Left forelimb (tissue), 1 donor: ENCODE data around the gene NTN3.

Source experiments
- DNase-seq: peaks from one replicate; pipeline ENCODE4 v3.0.0-alpha.2; 2018; ENCODE audit warnings: low spot score

The NTN3 gene

GRCh38 chr16:2514333-2515179 is 43.5 kb downstream of the NTN3 start:
- no peak for DNase-seq

- no peak for DNase-seq
These were observed 44.2 kb downstream of the NTN3 start for GRCh38 chr16:2515180-2515851.

- no peak for DNase-seq
These were observed 45.5 kb downstream of the NTN3 start for GRCh38 chr16:2516391-2517240.

- DNase-seq: no peak
These were observed 47.0 kb downstream of the NTN3 start for GRCh38 chr16:2517954-2518605.

GRCh38 chr16:2518823-2519710 is 48.0 kb downstream of the NTN3 start:
- DNase-seq: no peak

GRCh38 chr16:2519711-2520080 is 48.6 kb downstream of the NTN3 start:
- DNase-seq: no peak

- DNase-seq: peak; percentile 93
These were observed 49.1 kb downstream of the NTN3 start, which contains the start of gene AMDHD2 for GRCh38 chr16:2520097-2520783. Gene AMDHD2, plus strand, starts transcription at chr16:2520371. Its CDS starts 88 bp downstream, at chr16:2520459.

GRCh38 chr16:2520784-2521531 is 49.9 kb downstream of the NTN3 start:
- no peak for DNase-seq
